ENCODE data around the gene CXCL12.

The CXCL12 gene

DNA sequence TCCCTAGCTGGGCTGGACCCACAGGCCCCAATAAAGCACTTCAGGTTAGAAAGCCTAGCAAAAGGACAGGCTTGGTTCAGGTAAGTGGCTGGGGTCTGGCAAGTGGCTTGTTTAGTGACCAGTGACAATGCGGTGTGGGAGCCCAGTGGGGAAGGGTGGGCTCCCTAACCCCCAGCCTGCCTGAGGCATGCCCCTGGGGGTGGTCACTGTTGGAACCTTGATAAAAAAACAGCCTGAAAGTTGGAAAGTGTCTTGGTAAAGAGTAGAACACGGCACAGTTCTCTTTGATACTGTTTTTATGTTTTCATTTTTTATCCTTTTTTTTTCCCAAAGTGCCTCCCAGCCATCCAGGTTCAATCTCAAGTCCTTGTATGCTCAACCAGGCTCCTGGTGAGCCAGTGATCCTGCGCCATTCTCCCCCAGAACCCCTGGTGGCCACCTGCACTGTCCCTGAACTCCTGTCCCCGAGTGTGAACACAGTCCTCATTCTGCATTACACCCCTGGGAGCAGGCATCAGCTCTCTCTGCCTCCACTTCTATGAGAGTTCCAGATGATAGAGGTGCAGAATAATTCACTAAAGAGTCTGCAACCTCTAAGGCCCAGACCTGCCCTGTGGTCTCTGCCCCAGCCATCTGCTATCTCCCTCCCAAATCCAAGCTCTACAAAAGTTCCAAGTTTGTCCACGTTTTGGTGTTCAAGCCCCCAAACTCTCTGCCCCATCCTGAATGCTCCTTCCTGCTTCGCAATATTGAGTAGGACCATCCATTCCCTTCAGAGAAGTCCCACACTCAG, 15.0 kb upstream of the CXCL12 start:
- no peak for DNase-seq (ENCODE audit: low read depth in 2 of 3, low spot score in 1 of 3)

DNA sequence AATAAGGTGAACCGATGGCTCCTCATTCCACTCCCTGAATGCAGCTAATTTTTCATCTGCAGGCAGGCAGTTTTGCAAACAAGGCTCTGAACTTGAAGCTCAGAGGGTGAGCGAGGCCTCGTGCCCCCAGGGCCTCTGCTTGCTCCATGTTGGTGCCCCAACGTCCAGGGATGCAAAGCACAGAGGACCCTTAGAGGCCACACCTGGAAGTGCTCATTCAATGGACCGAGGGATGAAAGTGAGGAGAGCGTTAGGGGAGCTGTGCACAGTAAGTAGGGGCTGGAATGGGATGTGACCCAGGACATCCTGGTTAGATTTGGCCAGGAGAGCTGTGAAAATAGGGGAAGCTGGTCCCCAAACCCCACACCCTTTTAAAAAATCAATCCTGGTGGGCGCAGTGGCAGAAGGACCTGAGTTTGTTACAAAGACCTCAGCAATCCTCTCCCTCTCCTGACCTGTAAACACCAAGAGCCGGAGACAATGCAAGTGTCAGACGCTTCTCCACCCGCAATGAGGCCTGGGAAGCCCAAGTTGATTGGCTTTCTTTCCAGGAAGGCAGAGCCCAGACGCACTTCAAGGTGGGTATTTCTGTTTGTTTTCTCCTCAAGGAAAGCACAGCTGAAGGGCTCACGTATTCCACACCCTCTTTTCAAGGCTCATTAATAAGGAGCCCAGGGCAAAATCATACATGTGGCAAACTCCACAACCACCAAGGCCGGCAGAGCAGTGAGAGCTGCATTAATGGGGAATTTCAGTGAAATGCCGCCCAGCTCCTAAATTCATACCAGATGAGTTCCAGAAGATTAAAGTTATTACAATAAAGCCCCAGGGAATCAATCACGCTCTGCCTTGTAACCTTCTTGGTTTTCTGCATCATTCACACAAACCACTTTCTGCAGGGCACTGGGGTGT, 14.1 kb upstream of the CXCL12 start:
- no peak for DNase-seq (ENCODE audit: low read depth in 2 of 3, low spot score in 1 of 3)

DNA sequence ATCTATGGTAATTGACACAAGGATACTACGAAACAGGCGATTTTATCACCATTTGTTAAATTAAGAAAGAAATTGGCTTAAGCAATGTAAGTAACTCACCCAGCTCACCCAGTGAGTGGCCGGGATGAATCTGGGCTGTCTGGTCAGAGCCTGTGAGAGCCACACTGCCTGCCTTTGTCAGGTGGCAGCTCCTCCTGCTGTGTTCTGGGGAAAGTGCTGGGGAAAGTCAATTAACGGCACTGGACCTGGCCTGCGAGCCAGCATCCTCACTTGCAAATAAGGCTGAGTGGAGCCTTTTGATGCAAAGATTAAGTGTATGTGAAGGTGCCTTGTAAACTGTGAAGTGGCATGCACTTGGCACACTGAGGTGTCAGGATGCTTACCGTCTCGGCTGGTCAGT, 13.4 kb upstream of the CXCL12 start:
- DNase-seq (ENCODE audit: low read depth in 2 of 3, low spot score in 1 of 3), result no peak

- no peak for DNase-seq (ENCODE audit: low read depth in 2 of 3, low spot score in 1 of 3)
Measured at GRCh38 chr10:44397476-44398225, 12.8 kb upstream of the CXCL12 start.

- no peak for DNase-seq (ENCODE audit: low read depth in 2 of 3, low spot score in 1 of 3)
Measured at GRCh38 chr10:44396671-44397191, 11.8 kb upstream of the CXCL12 start.

- DNase-seq (ENCODE audit: low read depth in 2 of 3, low spot score in 1 of 3), result no peak
Measured at GRCh38 chr10:44395902-44396670, 11.2 kb upstream of the CXCL12 start.

- no peak for DNase-seq (ENCODE audit: low read depth in 2 of 3, low spot score in 1 of 3)
Measured at GRCh38 chr10:44395396-44395795, 10.5 kb upstream of the CXCL12 start.

GRCh38 chr10:44394696-44395381, 9.9 kb upstream of the CXCL12 start:
- no peak for DNase-seq (ENCODE audit: low read depth in 2 of 3, low spot score in 1 of 3)

DNA sequence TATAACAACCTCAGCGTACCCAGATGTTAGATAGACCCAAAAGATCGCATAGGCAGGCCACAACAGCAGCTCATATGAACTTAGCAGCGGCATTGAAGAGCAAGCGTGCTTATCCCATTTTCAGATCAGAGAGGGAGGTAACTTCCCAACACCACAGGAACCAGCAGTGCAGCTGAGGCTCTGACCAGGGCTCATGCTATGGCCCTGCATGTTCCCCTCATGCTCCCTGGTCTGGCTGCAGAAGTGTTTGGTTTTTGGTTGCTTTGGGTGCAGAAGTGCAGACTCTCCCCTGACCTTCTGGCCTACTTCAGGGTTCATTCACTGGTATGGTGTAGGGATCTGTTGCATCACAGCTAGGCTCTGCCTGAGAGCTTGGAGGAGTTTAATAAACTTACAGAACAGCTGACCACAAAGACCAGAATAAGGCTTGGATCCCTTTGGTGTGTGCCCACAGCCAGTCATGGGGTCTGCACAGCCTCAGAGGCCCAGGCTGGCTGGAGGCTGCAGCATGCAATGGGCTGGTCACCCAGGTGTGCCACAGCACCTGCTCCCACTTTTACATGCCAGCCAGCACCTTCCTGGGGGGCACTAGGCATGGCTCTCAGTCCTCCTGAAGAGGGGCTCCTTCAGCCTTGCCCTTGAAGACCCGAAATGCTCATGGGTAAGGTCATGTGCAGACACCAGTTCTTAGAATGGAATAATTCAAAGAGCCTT, 9.1 kb upstream of the CXCL12 start:
- no peak for DNase-seq (ENCODE audit: low read depth in 2 of 3, low spot score in 1 of 3)

GRCh38 chr10:44393051-44393630, 8.2 kb upstream of the CXCL12 start:
- DNase-seq (ENCODE audit: low read depth in 2 of 3, low spot score in 1 of 3), result no peak

DNA sequence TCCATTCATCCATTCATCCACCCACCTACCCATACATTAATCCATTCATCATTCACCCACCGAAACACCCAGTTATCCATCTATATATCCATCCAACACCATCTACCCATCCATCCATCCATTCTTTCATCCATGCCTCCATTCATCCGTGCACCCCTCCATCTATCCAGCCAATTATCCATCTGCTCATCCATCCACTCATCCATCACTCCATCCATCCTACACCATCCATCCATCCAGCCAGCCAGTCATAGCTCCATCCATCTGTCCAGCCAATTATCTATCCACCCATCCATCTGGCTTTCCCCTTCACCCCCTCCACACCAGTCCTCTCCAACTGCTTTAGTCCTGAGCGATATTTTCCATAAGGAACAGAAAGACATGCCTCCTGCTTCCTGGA, 7.5 kb upstream of the CXCL12 start:
- DNase-seq (ENCODE audit: low read depth in 2 of 3, low spot score in 1 of 3), result no peak

GRCh38 chr10:44391981-44392380, 7.1 kb upstream of the CXCL12 start:
- DNase-seq (ENCODE audit: low read depth in 2 of 3, low spot score in 1 of 3), result no peak

GRCh38 chr10:44390585-44391072, 5.7 kb upstream of the CXCL12 start:
- DNase-seq (ENCODE audit: low read depth in 2 of 3, low spot score in 1 of 3), result no peak

GRCh38 chr10:44389556-44389955, 4.7 kb upstream of the CXCL12 start:
- DNase-seq (ENCODE audit: low read depth in 2 of 3, low spot score in 1 of 3), result no peak

DNA sequence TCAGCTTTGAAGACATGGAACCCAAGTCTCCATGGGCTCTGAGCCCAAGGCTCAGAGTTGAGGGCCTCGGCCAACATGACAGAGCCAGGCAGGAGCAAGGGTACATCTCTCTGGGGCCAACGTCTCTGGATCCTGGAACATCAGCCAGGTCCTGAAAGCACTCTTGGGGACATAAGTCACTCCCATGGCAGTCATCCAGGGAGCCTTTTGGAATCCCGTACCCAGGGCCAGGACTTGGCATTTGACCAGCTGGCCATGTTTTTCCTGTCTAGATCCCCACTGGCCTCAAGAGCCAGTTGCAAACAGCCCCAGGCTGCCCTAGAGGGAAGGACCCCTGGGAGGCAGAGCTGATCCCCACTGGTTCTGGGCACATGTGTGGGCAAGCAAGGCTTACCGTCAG, 4.3 kb upstream of the CXCL12 start:
- DNase-seq (ENCODE audit: low read depth in 2 of 3, low spot score in 1 of 3), result no peak

DNA sequence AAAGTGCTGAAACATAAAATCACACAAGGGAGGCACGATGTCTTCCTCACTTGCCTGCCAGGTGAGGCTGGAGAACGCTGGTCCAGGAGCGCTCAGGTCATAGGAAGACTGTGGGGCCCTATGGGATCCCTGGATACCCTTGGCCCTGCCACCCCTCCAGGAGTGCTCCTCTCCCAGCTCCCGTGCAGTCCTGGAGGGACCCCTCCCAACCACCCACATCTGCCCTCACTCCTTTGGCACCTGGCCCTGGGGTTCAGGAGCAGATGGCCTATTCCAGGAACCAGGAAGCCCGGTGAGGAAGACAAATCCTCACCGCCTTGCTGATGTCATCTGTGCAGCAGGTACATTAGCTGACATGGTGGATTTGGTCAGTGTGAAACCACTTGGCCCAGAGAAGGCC, 3.7 kb upstream of the CXCL12 start:
- DNase-seq (ENCODE audit: low read depth in 2 of 3, low spot score in 1 of 3), result no peak

- DNase-seq (ENCODE audit: low read depth in 2 of 3, low spot score in 1 of 3), result no peak
Measured at GRCh38 chr10:44387853-44388251, 3.0 kb upstream of the CXCL12 start.

DNA sequence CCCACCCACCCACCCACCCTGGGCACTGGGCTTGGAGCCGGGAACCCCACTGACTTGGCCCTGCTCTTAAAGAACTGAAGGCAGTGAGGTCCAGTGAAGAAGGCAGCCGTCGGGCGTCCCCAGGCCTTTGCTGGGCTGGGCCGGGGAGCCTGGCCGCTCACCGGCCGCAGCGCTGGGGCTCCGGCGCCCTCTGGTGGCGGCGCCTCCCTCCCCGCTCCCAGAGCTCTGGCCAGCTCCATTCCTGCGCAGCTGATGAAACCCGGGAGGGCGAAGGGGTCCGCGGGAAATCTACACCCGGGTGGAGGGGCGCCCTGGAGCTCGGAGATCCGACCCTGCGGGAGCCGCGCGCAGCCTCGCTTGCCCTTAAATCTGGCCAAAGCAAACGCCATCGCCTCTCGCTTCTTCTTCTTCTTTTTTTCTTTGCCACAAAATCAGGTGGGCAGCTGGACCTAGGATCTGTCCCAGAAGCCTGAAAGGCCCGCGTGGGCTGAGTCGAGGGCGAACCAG, 1.7 kb upstream of the CXCL12 start:
- peak in 1 of 3 donors; percentile 30 for DNase-seq (ENCODE audit: low read depth in 2 of 3, low spot score in 1 of 3)
